Upper lobe of left lung (tissue), 6 donors: ENCODE results near the gene CFAP92. TPM values are rescaled to one million over a fixed set of nuclear protein-coding genes. Genes with fewer than 3 reads are reported as not detected.

ENCODE experiments used
- ATAC-seq, 2 donors: fragments of 200-7000 bp; cut with Tn5 transposase; one replicate each; pipeline ENCODE4 v1.9.1; 2022; ENCODE audit warnings: mild to moderate bottlenecking in 2 of 2, moderate library complexity in 2 of 2; ENCODE audit not compliant: low FRiP score in 2 of 2
- DNase-seq, 2 donors: peaks; one replicate each; pipeline ENCODE4 v3.0.0-alpha.2; 2019 to 2020
- H3K27ac ChIP-seq, 4 donors: fragments of 200-600 bp; sonication (generic); one replicate each; pipeline ENCODE4 v1.5.1; 2016 to 2019
- H3K27me3 ChIP-seq, 4 donors: fragments of 200-600 bp; sonication (generic); one replicate each; pipeline ENCODE4 v1.5.1; 2017 to 2019
- H3K36me3 ChIP-seq, 4 donors: fragments of 200-600 bp; sonication (generic); one replicate each; pipeline ENCODE4 v1.5.1; 2016 to 2019
- H3K4me1 ChIP-seq, 4 donors: fragments of 200-600 bp; sonication (generic); one replicate each; pipeline ENCODE4 v1.5.1; 2018 to 2019
- H3K4me3 ChIP-seq, 4 donors: fragments of 200-600 bp; sonication (generic); one replicate each; pipeline ENCODE4 v1.5.1; 2017 to 2019; ENCODE audit warnings: mild to moderate bottlenecking in 2 of 4, moderate library complexity in 1 of 4
- H3K9me3 ChIP-seq, 4 donors: fragments of 200-600 bp; sonication (generic); one replicate each; pipeline ENCODE4 v1.5.1; 2018 to 2019
- EP300 ChIP-seq, 4 donors: sonication (generic); formaldehyde crosslinking; IDR thresholded peaks; one replicate each; pipeline ENCODE4 v1.5.1; 2017; ENCODE audit warnings: antibody characterized with exemption in 4 of 4, control low read depth in 2 of 4
- POLR2A ChIP-seq, 4 donors: fragments of 450-650 bp; IDR thresholded peaks; one replicate each; pipeline ENCODE4 v1.5.1; 2016 to 2017; ENCODE audit warnings: antibody characterized with exemption in 4 of 4, mild to moderate bottlenecking in 2 of 4
- POLR2AphosphoS5 ChIP-seq, 2 donors: sonication (generic); formaldehyde crosslinking; IDR thresholded peaks; one replicate each; pipeline ENCODE4 v1.5.1; 2017; ENCODE audit warnings: antibody characterized with exemption in 2 of 2
- WGBS, 2 donors: methylation state at CpG; one replicate each; pipeline ENCODE4 v1.1.5; 2017 to 2018; 5-methylcytosine and 5-hydroxymethylcytosine counted together
- total RNA-seq, 6 donors: library from RNA; depleted of rRNA in 4 of 6; stranded (reverse); fragments of >200 nt in 4 of 6; gene quantifications; one replicate each; pipeline versions ENCODE4 v1.1.0 to v1.2.1, GENCODE V29; 2016 to 2021
- TF ChIP-seq, protein P1 (sequence below), 6 experiments: fragments of 450-650 bp in 4 of 6; fragments of 200-600 bp in 2 of 6; sonication (generic) in 2 of 6; IDR thresholded peaks; one replicate each; pipeline ENCODE4 v1.5.1; 2016 to 2019; ENCODE audit warnings: antibody characterized with exemption in 6 of 6
- donor health status: DM: no; HTN: no; CAD: no; lungs with moderate emphysema.
- donor health status: DM: no; HTN: yes; CAD: no; lungs with severe emphysema.

CFAP92 gene
- total RNA-seq, 6 donors from 2014 or later, result 0.66 to 21.3 (median 5.0) TPM

DNA sequence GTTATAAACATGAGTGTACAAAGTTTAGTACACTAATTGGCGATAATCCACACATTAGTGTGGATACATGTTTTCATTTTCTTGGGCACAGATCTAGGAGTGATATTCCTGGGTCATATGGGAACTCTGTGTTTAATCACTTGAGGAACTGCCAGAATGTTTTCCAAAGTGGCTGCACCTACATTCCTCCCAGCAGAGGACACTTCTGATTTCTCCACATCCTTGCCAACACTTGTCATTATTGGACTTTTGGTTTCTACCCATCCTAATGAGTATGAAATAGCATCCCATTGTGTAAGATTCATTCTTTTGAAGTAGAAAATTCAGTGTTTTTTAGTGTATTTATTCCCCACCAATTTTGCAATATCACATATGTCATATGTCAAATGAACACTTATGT is 53.6 kb downstream of the CFAP92 start:
- Histone ChIP-seq H3K27me3 (no peaks in the 10 kb centered on the region), H3K4me3 (no peak overlapping the region), H3K36me3 (no peaks in the 10 kb centered on the region), H3K9me3 (no peaks in the 10 kb centered on the region), H3K4me1 (no peaks in the 10 kb centered on the region), H3K27ac (no peak overlapping the region)
- TF ChIP-seq POLR2AphosphoS5 (IDR thresholded peaks at IDR 0.05) (no peak), EP300 (IDR thresholded peaks at IDR 0.05) (no peak), POLR2A (IDR thresholded peaks at IDR 0.05) (no peak)
- TF ChIP-seq, protein P1, sequence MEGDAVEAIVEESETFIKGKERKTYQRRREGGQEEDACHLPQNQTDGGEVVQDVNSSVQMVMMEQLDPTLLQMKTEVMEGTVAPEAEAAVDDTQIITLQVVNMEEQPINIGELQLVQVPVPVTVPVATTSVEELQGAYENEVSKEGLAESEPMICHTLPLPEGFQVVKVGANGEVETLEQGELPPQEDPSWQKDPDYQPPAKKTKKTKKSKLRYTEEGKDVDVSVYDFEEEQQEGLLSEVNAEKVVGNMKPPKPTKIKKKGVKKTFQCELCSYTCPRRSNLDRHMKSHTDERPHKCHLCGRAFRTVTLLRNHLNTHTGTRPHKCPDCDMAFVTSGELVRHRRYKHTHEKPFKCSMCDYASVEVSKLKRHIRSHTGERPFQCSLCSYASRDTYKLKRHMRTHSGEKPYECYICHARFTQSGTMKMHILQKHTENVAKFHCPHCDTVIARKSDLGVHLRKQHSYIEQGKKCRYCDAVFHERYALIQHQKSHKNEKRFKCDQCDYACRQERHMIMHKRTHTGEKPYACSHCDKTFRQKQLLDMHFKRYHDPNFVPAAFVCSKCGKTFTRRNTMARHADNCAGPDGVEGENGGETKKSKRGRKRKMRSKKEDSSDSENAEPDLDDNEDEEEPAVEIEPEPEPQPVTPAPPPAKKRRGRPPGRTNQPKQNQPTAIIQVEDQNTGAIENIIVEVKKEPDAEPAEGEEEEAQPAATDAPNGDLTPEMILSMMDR (IDR thresholded peaks at IDR 0.05), result no peak
- WGBS, 2 donors, result 95% methylated on average over 1 of the region's 1 CpG
- no peak for ATAC-seq
- DNase-seq, result no peak

GRCh38 chr3:128936341-128936740 is 57.5 kb downstream of the CFAP92 start:
- Histone ChIP-seq H3K4me3 (no peak overlapping the region), H3K4me1 (no peaks in the 10 kb centered on the region), H3K27ac (no peak overlapping the region), H3K27me3 (no peaks in the 10 kb centered on the region), H3K9me3 (no peaks in the 10 kb centered on the region), H3K36me3 (no peaks in the 10 kb centered on the region)
- WGBS, 2 donors, result 69 to 79% methylated on average over 4 of the region's 4 CpGs
- ATAC-seq (no peak), DNase-seq (no peak)
- TF ChIP-seq POLR2A (IDR thresholded peaks at IDR 0.05), result no peak
- TF ChIP-seq, protein P1 (IDR thresholded peaks at IDR 0.05), result no peak

DNA sequence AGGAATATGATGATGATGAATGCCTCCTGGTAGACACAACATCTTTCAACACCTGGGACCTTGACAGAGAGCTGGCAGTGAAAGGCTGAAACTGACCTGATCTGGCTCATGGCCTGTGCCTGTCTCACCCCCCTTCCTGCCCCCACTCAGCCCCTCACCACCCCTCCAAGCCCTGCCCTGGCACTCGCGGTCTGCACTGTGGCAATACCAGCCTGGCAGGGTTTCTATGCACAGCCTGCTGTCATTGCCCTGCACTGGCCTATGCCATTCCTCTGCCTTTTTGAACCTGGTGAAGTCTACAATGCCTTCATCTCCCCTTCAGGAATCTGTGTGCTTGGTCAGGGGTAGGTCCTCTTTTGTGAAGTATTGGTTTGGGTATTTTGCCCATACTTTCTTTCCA is 58.0 kb downstream of the CFAP92 start:
- ATAC-seq (no peak), DNase-seq (no peak)
- WGBS, 2 donors, result 67 to 92% methylated on average over 2 of the region's 2 CpGs
- H3K36me3 ChIP-seq, result no peaks in the 10 kb centered on the region
- no peak for TF ChIP-seq EP300 (IDR thresholded peaks at IDR 0.05)
- no peak for TF ChIP-seq POLR2AphosphoS5 (IDR thresholded peaks at IDR 0.05)
- TF ChIP-seq, protein P1 (IDR thresholded peaks at IDR 0.05), result no peak
- no peak for TF ChIP-seq POLR2A (IDR thresholded peaks at IDR 0.05)
- no peaks in the 10 kb centered on the region for H3K4me1 ChIP-seq
- no peaks in the 10 kb centered on the region for H3K27me3 ChIP-seq
- H3K4me3 ChIP-seq, result no peak overlapping the region
- H3K9me3 ChIP-seq, result no peaks in the 10 kb centered on the region
- no peak overlapping the region for H3K27ac ChIP-seq

DNA sequence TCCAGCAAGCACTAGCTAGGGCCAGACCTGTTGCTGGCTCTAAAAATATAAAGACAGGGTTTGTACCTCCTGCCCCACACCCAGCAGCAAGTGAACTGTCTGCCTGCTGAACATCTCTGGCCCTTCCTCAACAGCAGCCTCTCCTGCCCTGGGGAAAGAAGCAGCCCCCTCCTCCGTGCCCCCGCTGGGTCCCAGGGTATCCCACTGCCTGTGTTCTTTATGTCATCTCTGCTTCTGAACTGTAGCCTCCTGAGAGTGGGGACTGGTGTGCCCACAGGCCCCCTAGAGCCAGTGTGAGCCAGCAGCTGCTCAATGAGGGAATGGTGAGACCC is 60.0 kb downstream of the CFAP92 start:
- Histone ChIP-seq H3K9me3 (peaks cover 0 to 6% (median 0%) of the 10 kb centered on the region in 4 donors), H3K4me1 (no peaks in the 10 kb centered on the region), H3K27ac (no peak overlapping the region), H3K36me3 (no peaks in the 10 kb centered on the region), H3K4me3 (no peak overlapping the region), H3K27me3 (no peaks in the 10 kb centered on the region)
- 91 to 100% methylated on average over 2 of the region's 2 CpGs for WGBS, 2 donors
- ATAC-seq (no peak), DNase-seq (no peak)
- no peak for TF ChIP-seq EP300 (IDR thresholded peaks at IDR 0.05)
- TF ChIP-seq, protein P1 (IDR thresholded peaks at IDR 0.05), result no peak
- no peak for TF ChIP-seq POLR2AphosphoS5 (IDR thresholded peaks at IDR 0.05)
- no peak for TF ChIP-seq POLR2A (IDR thresholded peaks at IDR 0.05)

GRCh38 chr3:128933213-128933921 is 60.5 kb downstream of the CFAP92 start:
- H3K4me3 ChIP-seq, result no peak overlapping the region
- TF ChIP-seq EP300 (IDR thresholded peaks at IDR 0.05) (no peak), POLR2AphosphoS5 (IDR thresholded peaks at IDR 0.05) (no peak), POLR2A (IDR thresholded peaks at IDR 0.05) (no peak)
- TF ChIP-seq, protein P1 (IDR thresholded peaks at IDR 0.05), result no peak
- H3K9me3 ChIP-seq, result peaks cover 0 to 6% (median 0%) of the 10 kb centered on the region in 4 donors
- no peak for DNase-seq
- H3K27ac ChIP-seq, result no peak overlapping the region
- WGBS, 2 donors, result 77 to 79% methylated on average over 5 to 9 of the region's 9 CpGs
- ATAC-seq, result peak in 1 of 2 donors; percentile 36
- H3K36me3 ChIP-seq, result no peaks in the 10 kb centered on the region
- H3K4me1 ChIP-seq, result no peaks in the 10 kb centered on the region
- H3K27me3 ChIP-seq, result no peaks in the 10 kb centered on the region
